H9 (cell line): Measurements from ENCODE around the gene GRIK4. TPM values are rescaled to one million over a fixed set of nuclear protein-coding genes. Genes with fewer than 3 reads are reported as not detected.

Experiments used
- DNase-seq: peaks from one replicate; pipeline ENCODE4 v3.0.0-alpha.2; 2017
- H2AFZ ChIP-seq: one replicate; pipeline ENCODE4 v1.6.1; 2013; ENCODE audit warnings: mild to moderate bottlenecking, low read length, control low read depth, moderate library complexity
- H2AK5ac ChIP-seq: 2 replicates; pipeline ENCODE4 v1.6.1; 2013; ENCODE audit warnings: low read length, control low read depth, mixed read lengths; ENCODE audit not compliant: insufficient read length
- H2BK120ac ChIP-seq: one replicate; pipeline ENCODE4 v1.6.1; 2013; ENCODE audit warnings: low read depth, mild to moderate bottlenecking, low read length, control low read depth, inconsistent platforms; ENCODE audit not compliant: poor library complexity, severe bottlenecking
- H2BK12ac ChIP-seq: 2 replicates; pipeline ENCODE4 v1.6.1; 2013; ENCODE audit warnings: low read length, control low read depth, mixed read lengths, low read depth; ENCODE audit not compliant: insufficient read length
- H2BK15ac ChIP-seq: 2 replicates; pipeline ENCODE4 v1.6.1; 2013; ENCODE audit warnings: low read depth, low read length, control low read depth
- H2BK20ac ChIP-seq: one replicate; pipeline ENCODE4 v1.6.1; 2013; ENCODE audit warnings: low read depth, mild to moderate bottlenecking, low read length, control low read depth, inconsistent platforms; ENCODE audit not compliant: poor library complexity, severe bottlenecking
- H2BK5ac ChIP-seq: 2 replicates; pipeline ENCODE4 v1.6.1; 2013; ENCODE audit warnings: low read length, control low read depth, mixed read lengths; ENCODE audit not compliant: insufficient read length
- H3K14ac ChIP-seq: 2 replicates; pipeline ENCODE4 v1.6.1; 2013; ENCODE audit warnings: low read length, control low read depth; ENCODE audit not compliant: insufficient read depth
- H3K18ac ChIP-seq: 2 replicates; pipeline ENCODE4 v1.6.1; 2013; ENCODE audit warnings: low read depth, mild to moderate bottlenecking, mixed read lengths, low read length, control low read depth; ENCODE audit not compliant: insufficient read length
- H3K23ac ChIP-seq: 2 replicates; pipeline ENCODE4 v1.6.1; 2013; ENCODE audit warnings: low read length, control low read depth, mixed read lengths, low read depth; ENCODE audit not compliant: insufficient read length
- H3K23me2 ChIP-seq: 2 replicates; pipeline ENCODE4 v1.6.1; 2013; ENCODE audit warnings: low read depth, mild to moderate bottlenecking, mixed read lengths, low read length, control low read depth; ENCODE audit not compliant: insufficient read length, poor library complexity, severe bottlenecking
- H3K27ac ChIP-seq: 2 replicates; pipeline ENCODE4 v1.5.1; 2013; ENCODE audit warnings: low read length, control low read depth, mixed read lengths, low read depth; ENCODE audit not compliant: insufficient read length
- H3K27me3 ChIP-seq: 2 replicates; pipeline ENCODE4 v1.6.1; 2013; ENCODE audit warnings: low read length, control low read depth, inconsistent platforms; ENCODE audit not compliant: insufficient read depth
- H3K4ac ChIP-seq: 2 replicates; pipeline ENCODE4 v1.6.1; 2013; ENCODE audit warnings: low read depth, mild to moderate bottlenecking, control low read depth, inconsistent platforms, low read length, moderate library complexity
- H3K4me1 ChIP-seq: 2 replicates; pipeline ENCODE4 v1.6.1; 2013; ENCODE audit warnings: low read length, control low read depth, inconsistent platforms; ENCODE audit not compliant: insufficient read depth
- H3K4me2 ChIP-seq: 2 replicates; pipeline ENCODE4 v1.6.1; 2013; ENCODE audit warnings: low read length, control low read depth, mixed read lengths; ENCODE audit not compliant: insufficient read length, insufficient read depth
- H3K56ac ChIP-seq: 2 replicates; pipeline ENCODE4 v1.6.1; 2013; ENCODE audit warnings: low read depth, mild to moderate bottlenecking, mixed read lengths, low read length, control low read depth; ENCODE audit not compliant: insufficient read length
- H3K79me1 ChIP-seq: 2 replicates; pipeline ENCODE4 v1.6.1; 2013; ENCODE audit warnings: low read depth, mild to moderate bottlenecking, moderate library complexity, low read length, control low read depth, inconsistent platforms; ENCODE audit not compliant: insufficient read depth, poor library complexity, severe bottlenecking
- H3K79me2 ChIP-seq: 2 replicates; pipeline ENCODE4 v1.6.1; 2013; ENCODE audit warnings: low read length, control low read depth, inconsistent platforms; ENCODE audit not compliant: insufficient read depth
- H3K9ac ChIP-seq: 2 replicates; pipeline ENCODE4 v1.6.1; 2013; ENCODE audit warnings: low read length, control low read depth, mixed read lengths; ENCODE audit not compliant: insufficient read length; ENCODE audit errors: extremely low read depth
- H3K9me3 ChIP-seq: one replicate; pipeline ENCODE4 v1.6.1; 2013; ENCODE audit warnings: low read depth, low read length, inconsistent platforms; ENCODE audit not compliant: control insufficient read depth
- H3T11ph ChIP-seq: one replicate; pipeline ENCODE4 v1.6.1; 2013; ENCODE audit warnings: mild to moderate bottlenecking, low read length, control low read depth, inconsistent platforms
- H4K20me1 ChIP-seq: one replicate; pipeline ENCODE4 v1.6.1; 2013; ENCODE audit not compliant: control insufficient read depth, insufficient read length, insufficient read depth
- H4K5ac ChIP-seq: 2 replicates; pipeline ENCODE4 v1.6.1; 2013; ENCODE audit warnings: low read depth, mild to moderate bottlenecking, mixed read lengths, low read length, control low read depth; ENCODE audit not compliant: insufficient read length
- H4K8ac ChIP-seq: replicated peaks from 2 replicates; pipeline ENCODE4 v1.6.1; 2013; ENCODE audit warnings: low read length, control low read depth, mixed read lengths, low read depth; ENCODE audit not compliant: insufficient read length
- H4K91ac ChIP-seq: 2 replicates; pipeline ENCODE4 v1.6.1; 2013; ENCODE audit warnings: low read depth, mild to moderate bottlenecking, moderate library complexity, mixed read lengths, low read length, control low read depth; ENCODE audit not compliant: insufficient read length
- H3K27ac Mint-ChIP-seq, 3 experiments: 2 replicates in 2 of 3; 3 replicates in 1 of 3; pipeline ENCODE4 v1.8.0; 2020 to 2021; ENCODE audit warnings: mixed read lengths in 3 of 3, mild to moderate bottlenecking in 1 of 3, moderate library complexity in 1 of 3
- H3K27me3 Mint-ChIP-seq: 2 replicates; pipeline ENCODE4 v1.8.0; 2021; ENCODE audit warnings: low read depth, mild to moderate bottlenecking, moderate library complexity, mixed read lengths
- H3K36me3 Mint-ChIP-seq, 3 experiments: 2 replicates in 2 of 3; 3 replicates in 1 of 3; pipeline ENCODE4 v1.8.0; 2020 to 2021; ENCODE audit warnings: low read depth in 3 of 3, mixed read lengths in 3 of 3; ENCODE audit not compliant: insufficient read depth in 1 of 3
- H3K4me1 Mint-ChIP-seq, 2 experiments: 2 replicates each; pipeline ENCODE4 v1.8.0; 2020; ENCODE audit warnings: mixed read lengths in 2 of 2
- H3K4me3 Mint-ChIP-seq, 2 experiments: 2 replicates in 1 of 2; 3 replicates in 1 of 2; pipeline ENCODE4 v1.8.0; 2020 to 2021; ENCODE audit warnings: mild to moderate bottlenecking in 2 of 2, mixed read lengths in 2 of 2, moderate library complexity in 1 of 2
- H3K9me3 Mint-ChIP-seq, 2 experiments: 2 replicates in 1 of 2; 3 replicates in 1 of 2; pipeline ENCODE4 v1.8.0; 2020; ENCODE audit warnings: mild to moderate bottlenecking in 2 of 2, mixed read lengths in 2 of 2, moderate library complexity in 1 of 2
- WGBS: extraction: QIAGEN DNeasy Blood & Tissue Kit; methylation state at CpG from one replicate; pipeline ENCODE4 v1.1.7; 2013; ENCODE audit warnings: missing lambda C conversion rate, low lambda C conversion rate, mixed read lengths; ENCODE audit not compliant: insufficient read length; ENCODE audit errors: extremely low coverage; 5-methylcytosine and 5-hydroxymethylcytosine counted together
- total RNA-seq: library from RNA; stranded (reverse); gene quantifications from 2 replicates; pipeline ENCODE4 v1.2.1, GENCODE V29; 2021
- TF ChIP-seq, protein P1 (sequence below): fragments of 200-600 bp; sonication (generic); conservative IDR thresholded peaks from 3 replicates; pipeline ENCODE4 v1.8.0; 2021; ENCODE audit warnings: antibody characterized with exemption, mild to moderate bottlenecking

GRIK4 gene
- total RNA-seq, 1 experiment from 2014 or later = 2.3 TPM

DNA sequence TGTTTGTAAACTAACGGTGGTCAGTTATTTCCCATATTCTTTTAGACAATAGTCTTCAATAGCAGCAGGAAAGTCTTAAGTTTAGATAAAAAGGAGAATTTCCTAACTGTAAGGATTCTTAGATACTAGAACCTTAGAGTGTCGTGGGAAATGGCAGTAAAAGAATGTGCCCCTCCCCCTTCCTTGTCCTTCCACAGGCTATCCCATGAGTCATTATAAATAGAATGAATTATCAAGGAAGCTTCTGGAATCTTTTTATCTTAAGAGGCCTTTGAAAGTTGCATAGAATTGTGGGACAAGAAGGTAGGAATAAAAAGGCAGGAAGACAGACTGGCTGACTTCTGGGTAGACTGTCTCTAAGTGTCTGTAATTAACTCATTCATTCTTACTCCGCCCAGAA lies 347.2 kb downstream of the GRIK4 start:
- H4K8ac ChIP-seq = no peak overlapping the region
- H2BK5ac ChIP-seq = no peak overlapping the region
- H4K5ac ChIP-seq = no peak overlapping the region
- no peak overlapping the region for H2BK20ac ChIP-seq
- H2BK12ac ChIP-seq = no peak overlapping the region
- H3K56ac ChIP-seq = no peak overlapping the region
- H3K9me3 ChIP-seq = no peaks in the 10 kb centered on the region
- DNase-seq = no peak
- H3K9ac ChIP-seq = no peak overlapping the region
- H3K23ac ChIP-seq = no peak overlapping the region
- no peak overlapping the region for H3K4ac ChIP-seq
- no CpG with 5 or more reads among the region's 3 CpGs for WGBS
- H3K18ac ChIP-seq = no peak overlapping the region
- H2BK120ac ChIP-seq = no peak overlapping the region
- no peaks in the 10 kb centered on the region for H3K4me1 ChIP-seq
- Mint-ChIP-seq H3K27me3 (peaks cover 5% of the 10 kb centered on the region; the same call in 1 of the 2 replicates), H3K4me1 (peaks cover 3 to 5% of the 10 kb centered on the region in 2 experiments; a peak in 1 of 4 replicates), H3K27ac (no peak overlapping the region), H3K4me3 (no peak overlapping the region), H3K36me3 (no peaks in the 10 kb centered on the region), H3K9me3 (no peaks in the 10 kb centered on the region)
- no peak overlapping the region for H2BK15ac ChIP-seq
- no peaks in the 10 kb centered on the region for H4K20me1 ChIP-seq
- H3K79me2 ChIP-seq = no peaks in the 10 kb centered on the region
- H3K27me3 ChIP-seq = no peaks in the 10 kb centered on the region
- H3K23me2 ChIP-seq = no peaks in the 10 kb centered on the region
- no peak overlapping the region for H3K27ac ChIP-seq
- no peak overlapping the region for H4K91ac ChIP-seq
- no peak overlapping the region for H2AFZ ChIP-seq
- no peak overlapping the region for H3T11ph ChIP-seq
- no peaks in the 10 kb centered on the region for H3K79me1 ChIP-seq
- H2AK5ac ChIP-seq = no peak overlapping the region
- H3K4me2 ChIP-seq = no peak overlapping the region
- no peak overlapping the region for H3K14ac ChIP-seq
- TF ChIP-seq, protein P1, sequence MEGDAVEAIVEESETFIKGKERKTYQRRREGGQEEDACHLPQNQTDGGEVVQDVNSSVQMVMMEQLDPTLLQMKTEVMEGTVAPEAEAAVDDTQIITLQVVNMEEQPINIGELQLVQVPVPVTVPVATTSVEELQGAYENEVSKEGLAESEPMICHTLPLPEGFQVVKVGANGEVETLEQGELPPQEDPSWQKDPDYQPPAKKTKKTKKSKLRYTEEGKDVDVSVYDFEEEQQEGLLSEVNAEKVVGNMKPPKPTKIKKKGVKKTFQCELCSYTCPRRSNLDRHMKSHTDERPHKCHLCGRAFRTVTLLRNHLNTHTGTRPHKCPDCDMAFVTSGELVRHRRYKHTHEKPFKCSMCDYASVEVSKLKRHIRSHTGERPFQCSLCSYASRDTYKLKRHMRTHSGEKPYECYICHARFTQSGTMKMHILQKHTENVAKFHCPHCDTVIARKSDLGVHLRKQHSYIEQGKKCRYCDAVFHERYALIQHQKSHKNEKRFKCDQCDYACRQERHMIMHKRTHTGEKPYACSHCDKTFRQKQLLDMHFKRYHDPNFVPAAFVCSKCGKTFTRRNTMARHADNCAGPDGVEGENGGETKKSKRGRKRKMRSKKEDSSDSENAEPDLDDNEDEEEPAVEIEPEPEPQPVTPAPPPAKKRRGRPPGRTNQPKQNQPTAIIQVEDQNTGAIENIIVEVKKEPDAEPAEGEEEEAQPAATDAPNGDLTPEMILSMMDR = no peak
